NB4 (cell line): ENCODE measurements around the gene NFIB.

Experiments used
- DNase-seq: peaks from one replicate; pipeline ENCODE4 v3.0.0; 2010; ENCODE audit warnings: low read depth
- H3K4me3 ChIP-seq: one replicate; pipeline ENCODE4 v1.5.1; 2011; ENCODE audit warnings: mild to moderate bottlenecking, low read depth, low read length, moderate library complexity
- MYC ChIP-seq: IDR thresholded peaks from 2 replicates; pipeline ENCODE4 v1.6.1; 2011; ENCODE audit warnings: low read depth, low read length
- POLR2A ChIP-seq: IDR thresholded peaks from 2 replicates; pipeline ENCODE4 v1.6.1; 2011; ENCODE audit warnings: mild to moderate bottlenecking; ENCODE audit not compliant: insufficient read length; ENCODE audit errors: extremely low read depth
- TF ChIP-seq, protein P1 (sequence below): IDR thresholded peaks from 2 replicates; pipeline ENCODE4 v1.6.1; 2011; ENCODE audit warnings: low read depth, low read length
- TF ChIP-seq, protein P2 (sequence below): IDR thresholded peaks from one replicate; pipeline ENCODE4 v1.5.1; 2012; ENCODE audit warnings: low read depth, low read length

NFIB gene

DNA sequence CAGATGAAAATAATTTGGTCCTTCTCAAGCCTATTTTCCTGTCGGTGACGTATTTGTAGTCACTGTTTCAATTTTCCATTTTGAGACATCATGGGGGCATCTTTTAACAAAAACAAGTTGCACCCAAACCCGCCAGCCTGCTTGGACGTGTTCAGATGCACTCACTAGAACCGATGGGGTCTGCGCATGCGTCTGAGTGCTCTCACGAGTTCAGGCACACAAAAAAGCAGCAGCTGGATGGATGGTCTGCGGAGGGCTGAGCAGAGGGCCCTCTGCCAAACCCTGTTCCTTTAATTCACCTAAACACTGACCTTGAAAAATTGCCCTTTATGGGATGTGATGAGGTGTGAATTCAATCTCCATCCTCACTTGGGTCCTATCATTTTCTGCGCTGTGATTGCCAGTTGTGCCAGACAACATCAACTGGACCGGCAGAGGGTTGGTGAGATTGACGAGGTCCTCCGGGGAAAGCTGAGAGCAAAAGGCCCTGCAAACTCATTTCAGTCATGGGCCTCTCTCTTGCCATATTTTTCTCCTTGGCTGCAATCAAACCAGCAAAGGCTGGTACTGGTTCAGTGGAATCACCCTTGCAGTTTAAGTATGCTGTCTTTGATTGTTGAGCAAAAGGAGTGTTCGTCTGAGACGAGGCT is 251.9 kb downstream of the NFIB start:
- H3K4me3 ChIP-seq, result no peak overlapping the region
- no peak for DNase-seq
- TF ChIP-seq POLR2A (no peak), MYC (no peak)
- TF ChIP-seq, protein P1, sequence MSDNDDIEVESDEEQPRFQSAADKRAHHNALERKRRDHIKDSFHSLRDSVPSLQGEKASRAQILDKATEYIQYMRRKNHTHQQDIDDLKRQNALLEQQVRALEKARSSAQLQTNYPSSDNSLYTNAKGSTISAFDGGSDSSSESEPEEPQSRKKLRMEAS, result no peak
- TF ChIP-seq, protein P2, sequence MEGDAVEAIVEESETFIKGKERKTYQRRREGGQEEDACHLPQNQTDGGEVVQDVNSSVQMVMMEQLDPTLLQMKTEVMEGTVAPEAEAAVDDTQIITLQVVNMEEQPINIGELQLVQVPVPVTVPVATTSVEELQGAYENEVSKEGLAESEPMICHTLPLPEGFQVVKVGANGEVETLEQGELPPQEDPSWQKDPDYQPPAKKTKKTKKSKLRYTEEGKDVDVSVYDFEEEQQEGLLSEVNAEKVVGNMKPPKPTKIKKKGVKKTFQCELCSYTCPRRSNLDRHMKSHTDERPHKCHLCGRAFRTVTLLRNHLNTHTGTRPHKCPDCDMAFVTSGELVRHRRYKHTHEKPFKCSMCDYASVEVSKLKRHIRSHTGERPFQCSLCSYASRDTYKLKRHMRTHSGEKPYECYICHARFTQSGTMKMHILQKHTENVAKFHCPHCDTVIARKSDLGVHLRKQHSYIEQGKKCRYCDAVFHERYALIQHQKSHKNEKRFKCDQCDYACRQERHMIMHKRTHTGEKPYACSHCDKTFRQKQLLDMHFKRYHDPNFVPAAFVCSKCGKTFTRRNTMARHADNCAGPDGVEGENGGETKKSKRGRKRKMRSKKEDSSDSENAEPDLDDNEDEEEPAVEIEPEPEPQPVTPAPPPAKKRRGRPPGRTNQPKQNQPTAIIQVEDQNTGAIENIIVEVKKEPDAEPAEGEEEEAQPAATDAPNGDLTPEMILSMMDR, result no peak

DNA sequence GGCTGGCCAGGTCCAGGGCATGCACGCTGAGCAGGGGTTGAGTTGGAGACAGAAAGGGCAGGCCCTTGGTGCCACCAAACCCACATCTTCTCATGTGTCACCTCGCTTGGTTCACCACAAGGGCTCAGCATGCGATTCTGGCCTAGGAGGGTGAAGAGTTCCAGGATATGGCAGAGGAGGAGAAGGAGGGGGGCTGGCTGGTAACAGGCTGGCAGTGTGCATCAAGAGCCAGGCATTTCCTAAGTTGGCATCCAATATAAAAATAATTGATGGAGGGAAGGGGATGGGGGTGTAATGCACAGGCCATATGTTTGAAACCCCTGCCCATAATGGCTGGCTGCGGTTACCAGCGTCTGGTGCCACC is 255.6 kb downstream of the NFIB start:
- no peak overlapping the region for H3K4me3 ChIP-seq
- DNase-seq, result no peak
- TF ChIP-seq MYC, result no peak
- TF ChIP-seq POLR2A, result no peak
- TF ChIP-seq, protein P1, result no peak
- TF ChIP-seq, protein P2, result no peak

DNA sequence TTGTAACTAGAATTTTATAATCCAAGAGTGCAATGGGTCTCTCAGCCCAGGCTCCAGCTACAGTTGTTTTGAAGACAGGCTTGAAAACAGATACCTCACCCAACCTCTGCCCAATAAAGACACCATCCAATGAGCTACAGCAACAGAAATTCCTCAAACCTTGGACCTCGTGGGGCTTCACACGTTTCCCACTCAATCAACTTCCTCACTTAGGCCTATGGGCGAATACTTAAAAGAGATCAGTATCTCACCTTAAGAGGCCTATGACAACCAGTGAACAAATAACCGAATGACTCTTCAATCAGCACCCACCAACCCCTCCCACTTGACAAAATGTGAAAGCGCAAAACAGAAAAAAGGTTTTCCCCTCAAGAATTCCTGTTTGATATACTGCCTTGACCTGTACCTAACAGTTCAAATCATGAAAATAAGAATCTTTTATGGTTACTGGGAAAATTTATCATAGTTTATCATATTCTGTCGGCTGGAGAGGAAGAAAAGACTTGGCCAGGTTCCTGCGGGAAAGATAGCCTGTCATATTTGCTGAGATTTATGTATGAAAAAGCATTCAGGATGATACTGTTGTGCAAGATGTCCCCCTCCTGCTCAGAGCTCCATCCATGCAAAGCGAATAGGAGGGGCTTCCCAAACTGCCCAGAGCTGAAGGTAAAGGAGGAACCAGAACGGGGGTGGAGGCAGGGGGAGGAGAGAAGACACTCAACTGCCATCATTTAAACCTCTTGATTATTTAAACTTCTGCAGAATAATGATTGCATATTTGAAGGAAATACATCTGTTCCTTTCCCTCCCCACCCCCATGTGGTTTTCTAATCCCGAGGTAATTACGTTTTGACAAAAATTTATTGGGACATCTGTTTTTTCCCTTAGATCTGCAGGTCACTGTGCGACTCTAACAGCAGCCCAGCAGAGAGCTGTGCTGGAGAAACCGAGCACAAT is 256.3 kb downstream of the NFIB start:
- H3K4me3 ChIP-seq, result no peak overlapping the region
- TF ChIP-seq POLR2A (no peak), MYC (no peak)
- TF ChIP-seq, protein P2, result no peak
- TF ChIP-seq, protein P1, result no peak
- DNase-seq, result no peak

DNA sequence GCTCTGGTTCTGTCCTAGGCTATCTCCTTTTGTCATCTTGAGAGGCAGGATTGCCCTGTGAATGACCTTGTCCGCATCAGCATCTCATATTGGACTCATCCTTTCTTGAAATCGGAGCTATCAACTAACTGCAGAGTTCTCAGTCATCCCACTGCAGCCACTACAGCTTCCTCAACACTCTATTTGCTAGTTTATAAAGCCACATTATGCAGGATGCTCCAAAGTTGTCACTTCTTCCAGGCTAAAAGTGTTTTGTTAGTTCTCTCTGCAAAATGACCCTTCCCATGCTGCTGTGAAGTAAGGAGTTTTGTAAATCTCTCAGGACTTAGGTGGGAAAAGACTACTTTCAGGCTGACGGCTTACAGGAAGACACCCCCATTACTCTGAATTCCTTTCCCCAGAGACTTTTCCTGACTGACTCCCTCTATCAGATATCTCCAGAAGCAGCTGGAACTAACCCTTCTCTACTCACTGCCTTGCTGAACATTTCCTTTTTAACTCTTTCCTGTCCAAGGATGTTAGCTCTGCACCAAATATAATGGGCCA is 257.6 kb downstream of the NFIB start:
- TF ChIP-seq MYC (no peak), POLR2A (no peak)
- TF ChIP-seq, protein P1, result no peak
- TF ChIP-seq, protein P2, result no peak
- H3K4me3 ChIP-seq, result no peak overlapping the region
- DNase-seq, result no peak

DNA sequence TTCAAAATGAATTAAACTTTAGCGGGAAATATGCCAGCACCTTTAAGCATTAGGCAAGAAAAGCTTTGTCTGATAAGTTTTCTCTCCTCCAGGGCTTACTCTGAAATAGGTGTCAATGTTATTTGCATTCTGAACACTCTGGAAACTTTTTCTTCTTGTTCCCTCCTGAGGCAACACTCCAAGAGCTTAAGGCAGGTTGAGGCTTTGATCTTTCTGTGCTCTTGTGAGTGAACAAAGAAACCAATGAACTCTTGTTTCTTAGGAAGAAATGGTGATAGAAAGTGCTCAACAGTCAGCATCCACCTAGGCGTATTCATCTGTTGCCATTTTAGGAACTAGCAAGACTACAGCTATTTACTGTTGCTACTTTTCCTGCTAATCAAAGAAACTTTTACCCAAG is 259.8 kb downstream of the NFIB start:
- TF ChIP-seq POLR2A, result no peak
- TF ChIP-seq MYC, result no peak
- TF ChIP-seq, protein P1, result no peak
- TF ChIP-seq, protein P2, result no peak
- no peak for DNase-seq
- no peak overlapping the region for H3K4me3 ChIP-seq
